HCEC 1CT (cell line): ENCODE data around the gene PSMD13.

Experiments used
- DNase-seq: peaks from one replicate; pipeline ENCODE4 v3.0.0-alpha.2; 2017

The PSMD13 gene

DNA sequence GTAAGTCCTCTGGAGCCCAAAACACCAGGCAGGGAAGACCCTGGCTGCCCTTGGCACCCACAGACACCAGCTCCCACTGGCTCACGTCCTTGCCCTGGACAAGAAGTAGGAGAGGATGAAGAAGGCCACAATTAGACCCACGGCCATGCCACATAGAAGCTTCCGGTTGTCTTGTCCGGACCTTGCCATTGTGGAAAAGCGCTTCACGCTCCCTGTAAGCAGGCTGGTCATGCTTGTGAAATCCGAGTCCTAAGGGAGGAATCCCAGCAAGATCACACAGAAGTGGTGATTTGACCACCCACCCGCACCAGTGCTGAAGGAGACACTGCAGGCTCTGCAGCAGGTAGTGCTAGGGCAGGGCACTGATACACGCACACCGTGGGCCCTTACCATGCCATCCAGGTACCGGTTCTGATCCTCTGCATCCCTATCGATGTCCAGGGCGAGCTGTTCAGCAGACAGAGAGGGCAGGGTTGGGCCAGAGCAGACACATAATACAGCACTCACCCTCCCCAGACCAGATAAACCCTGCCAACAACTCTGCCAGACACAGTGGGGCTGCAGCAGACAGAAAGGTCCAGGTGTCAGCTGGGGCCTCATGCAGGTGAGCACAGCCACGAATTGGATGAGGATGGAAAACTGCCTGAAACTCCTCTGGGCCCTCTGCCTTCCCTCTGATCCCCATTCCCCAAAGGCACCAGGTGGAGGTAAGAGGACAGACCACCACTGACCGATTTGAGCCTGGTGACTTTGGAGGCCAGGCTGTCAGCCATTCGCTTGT, 31.4 kb upstream of the PSMD13 start:
- no peak for DNase-seq

GRCh38 chr11:206002-206384, 30.8 kb upstream of the PSMD13 start:
- DNase-seq = no peak

GRCh38 chr11:206526-207207, 30.1 kb upstream of the PSMD13 start:
- no peak for DNase-seq

DNA sequence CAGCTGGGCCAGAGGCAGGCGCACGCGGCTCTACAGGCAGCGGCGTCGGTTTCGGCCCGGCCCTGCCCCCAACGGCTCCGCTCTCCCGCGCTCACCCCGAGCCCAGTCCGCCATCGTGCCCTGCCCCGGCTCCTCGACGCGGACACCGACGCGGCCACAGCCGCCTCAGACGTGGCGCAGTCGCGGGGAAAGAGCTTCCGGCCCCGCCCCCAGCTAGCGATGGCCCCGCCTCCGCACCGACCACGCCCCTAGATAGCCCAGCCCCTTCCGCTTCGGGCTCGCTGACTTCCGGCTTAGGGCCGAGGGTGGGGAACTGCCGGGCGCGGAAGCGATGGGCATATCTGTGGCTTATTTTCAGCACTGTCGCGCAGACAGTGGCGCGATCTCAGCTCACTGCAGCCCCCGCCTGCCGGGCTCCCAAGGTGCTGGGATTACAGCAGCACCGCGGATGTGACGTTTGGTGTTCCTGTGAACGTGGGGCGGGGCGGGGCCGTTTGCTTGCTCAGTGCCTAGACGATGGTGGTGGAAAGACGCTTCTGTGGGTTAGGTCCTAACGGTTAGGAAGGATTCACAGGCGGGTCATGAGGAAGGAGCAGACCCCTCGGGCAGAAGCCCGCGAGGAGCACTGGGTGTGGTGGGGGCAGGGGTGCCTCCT, 29.4 kb upstream of the PSMD13 start, which contains the start of the genes BET1L and RIC8A:
TSS of gene BET1L (minus strand) at position 192 of the 655 bp plus-strand sequence. CDS start at position 114, 78 bp downstream.
TSS of gene RIC8A (plus strand) at position 501 of the 655 bp plus-strand sequence. CDS start 1,147 bp downstream, outside the sequence.
- DNase-seq = peak; percentile 99

DNA sequence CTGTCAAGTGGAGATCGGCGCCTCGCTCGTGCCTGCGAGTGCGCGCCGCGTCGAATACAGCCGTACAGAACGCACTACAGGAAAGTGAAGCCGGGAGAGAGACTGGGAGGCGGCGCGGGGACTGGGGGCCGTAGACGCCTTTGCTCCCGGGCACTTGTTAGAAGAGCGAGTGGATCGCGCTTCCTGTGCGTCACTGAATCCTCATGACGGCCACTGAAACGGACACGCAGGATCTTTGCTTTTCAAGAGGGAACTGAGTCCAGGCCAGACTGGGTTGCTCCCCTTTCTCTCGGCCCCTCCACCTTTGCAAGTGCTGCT, 29.0 kb upstream of the PSMD13 start:
- DNase-seq = peak; percentile 19

- peak; percentile 78 for DNase-seq
These were observed 28.4 kb upstream of the PSMD13 start for GRCh38 chr11:208181-208916.

DNA sequence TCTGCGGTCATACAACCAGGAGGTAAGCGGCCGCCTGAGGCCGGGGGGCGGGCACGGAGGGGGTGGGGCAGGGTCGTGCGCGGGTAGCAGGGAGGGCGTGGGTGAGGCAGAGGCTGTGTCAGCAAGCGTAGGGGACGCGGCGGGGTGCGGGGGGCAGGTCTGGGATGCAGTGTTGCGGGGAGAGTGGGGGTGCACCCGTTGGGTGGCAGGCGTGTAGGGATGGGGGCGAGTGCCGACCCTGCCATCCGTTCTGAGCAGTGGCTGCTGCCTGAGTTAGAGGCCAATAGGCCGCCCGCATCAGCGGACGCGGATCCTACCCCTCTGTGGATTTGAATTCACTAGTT, 27.9 kb upstream of the PSMD13 start:
- no peak for DNase-seq

DNA sequence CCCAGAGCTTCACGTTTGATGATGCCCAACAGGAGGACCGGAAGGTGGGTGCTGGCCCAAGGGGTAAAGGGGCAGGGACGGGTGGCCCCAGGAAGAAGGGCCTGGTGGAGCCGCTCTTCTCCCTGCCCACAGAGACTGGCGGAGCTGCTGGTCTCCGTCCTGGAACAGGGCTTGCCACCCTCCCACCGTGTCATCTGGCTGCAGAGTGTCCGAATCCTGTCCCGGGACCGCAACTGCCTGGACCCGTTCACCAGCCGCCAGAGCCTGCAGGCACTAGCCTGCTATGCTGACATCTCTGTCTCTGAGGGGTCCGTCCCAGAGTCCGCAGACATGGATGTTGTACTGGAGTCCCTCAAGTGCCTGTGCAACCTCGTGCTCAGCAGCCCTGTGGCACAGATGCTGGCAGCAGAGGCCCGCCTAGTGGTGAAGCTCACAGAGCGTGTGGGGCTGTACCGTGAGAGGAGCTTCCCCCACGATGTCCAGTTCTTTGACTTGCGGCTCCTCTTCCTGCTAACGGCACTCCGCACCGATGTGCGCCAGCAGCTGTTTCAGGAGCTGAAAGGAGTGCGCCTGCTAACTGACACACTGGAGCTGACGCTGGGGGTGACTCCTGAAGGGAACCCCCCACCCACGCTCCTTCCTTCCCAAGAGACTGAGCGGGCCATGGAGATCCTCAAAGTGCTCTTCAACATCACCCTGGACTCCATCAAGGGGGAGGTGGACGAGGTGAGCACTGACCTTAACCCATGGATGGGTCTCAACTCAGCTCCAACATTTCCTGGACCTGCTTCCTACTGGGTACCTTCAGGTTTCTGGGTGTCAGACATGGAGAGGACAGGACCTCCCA, 27.3 kb upstream of the PSMD13 start:
- no peak for DNase-seq

- DNase-seq = peak; percentile 72
These were observed 26.5 kb upstream of the PSMD13 start for GRCh38 chr11:210122-210802.

- no peak for DNase-seq
These were observed 26.0 kb upstream of the PSMD13 start for GRCh38 chr11:210803-211180.

DNA sequence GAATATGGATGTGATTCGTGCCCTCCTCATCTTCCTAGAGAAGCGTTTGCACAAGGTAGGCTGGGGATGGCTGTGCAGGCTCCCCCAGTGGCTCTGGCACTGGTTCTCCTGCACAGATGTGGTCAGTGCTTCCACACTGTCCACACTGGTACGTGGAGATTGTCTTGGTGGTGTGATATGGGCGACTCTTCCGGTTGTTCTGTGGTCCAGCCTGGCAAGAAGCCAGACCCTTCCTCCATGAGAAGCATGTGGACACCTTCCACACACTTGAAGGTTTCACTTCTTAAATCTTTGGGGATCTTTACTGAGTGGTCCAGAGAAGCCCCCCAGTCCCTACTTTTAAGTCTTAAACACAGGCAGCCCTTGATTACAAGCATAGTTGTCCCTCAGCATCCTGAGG, 25.5 kb upstream of the PSMD13 start:
- no peak for DNase-seq

- DNase-seq = no peak
These were observed 25.0 kb upstream of the PSMD13 start for GRCh38 chr11:211741-212140.

- DNase-seq = no peak
These were observed 24.4 kb upstream of the PSMD13 start for GRCh38 chr11:212150-213100.

DNA sequence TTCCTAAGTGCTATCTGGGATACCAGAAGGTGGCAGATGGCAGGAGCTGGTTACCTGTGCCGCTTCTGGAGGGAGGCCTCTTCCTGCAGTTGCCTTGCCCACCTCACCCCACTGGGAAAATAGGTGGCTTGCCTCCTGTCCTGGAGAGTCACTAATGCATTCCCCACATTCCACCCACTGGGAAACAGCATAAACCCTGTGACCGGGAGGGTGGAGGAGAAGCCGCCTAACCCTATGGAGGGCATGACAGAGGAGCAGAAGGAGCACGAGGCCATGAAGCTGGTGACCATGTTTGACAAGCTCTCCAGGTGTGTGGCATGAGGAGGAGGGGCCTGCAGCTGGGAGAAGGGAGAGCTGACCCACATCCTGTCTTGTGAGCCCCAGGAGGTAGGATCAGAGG, 23.7 kb upstream of the PSMD13 start:
- DNase-seq = no peak

GRCh38 chr11:214083-214482, 22.7 kb upstream of the PSMD13 start:
- no peak for DNase-seq

DNA sequence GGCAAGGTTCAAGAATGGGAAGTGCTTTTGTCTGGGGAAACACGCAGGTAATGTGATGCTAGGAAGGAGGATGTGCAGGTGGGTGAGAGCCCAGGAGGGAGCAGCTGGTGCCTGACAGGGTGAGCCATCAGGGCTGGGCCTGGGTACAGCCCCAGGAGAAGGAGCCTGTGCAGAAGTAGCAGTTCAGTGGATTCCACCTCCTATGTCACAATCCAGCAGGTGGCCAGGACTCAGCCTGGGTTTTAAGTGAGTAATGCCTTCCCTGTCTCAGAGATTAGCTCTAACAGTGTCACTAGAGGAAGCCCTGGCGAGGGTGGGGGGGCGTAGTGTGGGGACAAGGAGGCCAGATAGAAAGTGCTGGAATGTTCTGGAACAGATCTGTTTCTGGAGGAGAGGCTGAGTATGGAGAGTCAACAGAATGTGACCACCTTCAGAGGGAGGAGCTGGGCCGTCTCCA, 21.2 kb upstream of the PSMD13 start:
- DNase-seq = no peak

DNA sequence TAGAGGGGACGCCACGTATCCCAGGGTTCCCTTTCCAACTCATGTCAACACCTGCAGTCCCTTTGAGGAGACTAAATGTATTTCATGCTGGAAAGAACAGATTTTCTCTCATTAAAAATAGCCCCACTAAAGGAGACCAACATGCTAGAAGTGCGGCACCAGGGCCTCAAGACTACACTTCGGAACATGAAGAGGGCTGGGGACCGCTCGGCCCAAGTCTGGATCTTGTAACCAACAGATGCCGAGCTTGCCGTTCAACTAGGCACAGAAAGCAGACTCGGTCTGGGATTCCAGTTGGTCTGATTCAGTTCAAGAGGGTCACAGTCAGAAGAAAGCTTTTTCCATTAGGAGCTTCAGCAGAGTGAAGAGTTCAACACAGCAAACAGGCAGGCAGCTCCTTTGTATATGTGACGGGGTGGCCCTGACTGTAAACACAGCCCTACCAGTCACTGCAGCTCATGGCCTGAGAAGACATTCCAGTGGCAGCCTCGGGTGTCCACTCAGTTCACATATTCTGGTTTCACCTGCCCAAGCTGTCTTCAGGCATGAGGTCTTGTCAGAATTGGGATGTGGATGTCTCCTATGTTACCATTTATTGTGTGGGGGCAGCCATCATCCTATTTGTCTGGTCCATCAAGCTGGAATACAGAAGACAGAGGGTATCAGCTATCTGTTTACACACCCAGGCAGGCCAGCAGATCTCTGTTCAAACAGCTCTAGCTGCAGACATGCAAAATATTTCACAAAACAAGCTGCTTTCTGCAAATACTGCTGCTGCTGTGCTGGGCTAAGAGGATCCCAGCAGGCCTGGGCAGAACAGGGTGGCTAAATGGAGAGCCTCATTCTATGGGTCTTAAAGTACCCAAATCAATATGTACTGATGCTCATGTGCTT, 20.4 kb upstream of the PSMD13 start:
- DNase-seq = no peak

DNA sequence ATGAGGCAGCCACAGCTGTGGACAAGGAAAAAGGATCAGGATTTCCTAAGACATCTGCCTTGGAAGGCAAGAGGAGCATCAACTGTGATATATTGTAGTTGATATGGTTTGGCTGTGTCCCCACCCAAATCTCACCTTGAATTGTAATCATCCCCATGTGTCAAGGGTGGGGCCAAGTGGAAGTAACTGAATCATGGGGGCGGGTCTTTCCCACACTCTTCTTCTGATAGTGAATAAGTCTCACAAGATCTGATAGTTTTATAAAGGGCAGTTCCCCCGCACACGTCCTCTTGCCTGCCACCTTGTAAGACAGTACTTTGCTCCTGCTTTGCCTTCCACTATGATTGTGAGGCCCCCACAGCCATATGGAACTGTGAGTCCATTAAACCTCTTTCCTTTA, 19.1 kb upstream of the PSMD13 start:
- no peak for DNase-seq

DNA sequence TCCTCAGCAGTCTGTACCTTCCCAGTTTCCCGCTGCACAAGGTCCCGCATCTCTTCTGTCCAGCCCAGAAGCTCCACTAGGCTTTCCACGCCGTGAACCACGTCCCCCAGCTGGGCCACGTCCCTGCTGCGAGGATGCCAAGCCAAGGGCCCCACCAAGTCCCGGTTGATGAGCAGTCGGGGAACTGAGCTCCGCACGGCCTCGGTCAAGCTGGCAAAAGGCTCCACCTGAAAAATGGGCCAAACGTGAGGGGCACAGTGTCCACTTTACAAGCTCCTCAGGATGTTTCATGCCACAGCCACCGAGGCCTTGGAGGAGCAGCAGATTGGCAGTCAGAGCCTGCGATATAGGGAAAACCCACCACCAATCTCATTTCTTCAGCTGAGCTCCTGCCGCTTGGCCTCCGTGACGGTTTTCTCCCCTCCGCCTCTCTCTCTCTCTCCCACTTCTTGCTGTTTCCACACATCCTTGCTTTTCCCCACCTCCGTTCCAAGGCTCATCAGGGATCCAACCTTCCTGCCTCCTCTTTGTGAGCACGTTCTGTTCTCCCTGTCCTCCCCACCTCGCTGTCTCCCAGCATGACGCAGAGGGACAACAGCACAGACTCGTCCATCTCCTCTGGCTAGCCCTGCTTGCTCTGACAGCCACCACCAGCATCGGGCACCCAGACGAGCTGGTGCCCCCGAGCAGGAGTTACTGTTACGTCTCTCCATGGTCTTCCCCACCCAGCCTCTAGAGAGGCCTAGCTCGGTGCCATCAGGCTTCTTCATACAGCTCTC, 17.8 kb upstream of the PSMD13 start:
- DNase-seq = no peak
